RWPE1 (cell line): ENCODE data around the gene LPAR1.

Experiments used
- CTCF ChIA-PET: fragments of 350-600 bp; sonication (Branson Sonifier 250); formaldehyde crosslinking; extraction: SDS; loops from one replicate; lab custom pipeline; 2021; lab: Yijun Ruan, JAX
- POLR2A ChIA-PET: fragments of 400-600 bp; formaldehyde crosslinking; extraction: SDS; loops from one replicate; lab custom pipeline; 2020; ENCODE audit warnings: antibody characterized with exemption; ENCODE audit not compliant: low non-redundant PET; lab: Yijun Ruan, JAX
- DNase-seq: peaks from one replicate; pipeline ENCODE4 v3.0.0; 2012; ENCODE audit warnings: low spot score
- H3K27ac ChIP-seq: fragments of 450-650 bp; 2 replicates; pipeline ENCODE4 v1.5.1; 2017
- CTCF ChIP-seq: fragments of 450-650 bp; conservative IDR thresholded peaks from 2 replicates; pipeline ENCODE4 v1.5.1; 2017; ENCODE audit warnings: low read depth, mild to moderate bottlenecking

Gene LPAR1

GRCh38 chr9:110950041-110950645 lies 88.1 kb downstream of the LPAR1 start:
- DNase-seq, result no peak
- POLR2A ChIA-PET, result no interaction called here
- CTCF ChIA-PET, result no interaction called here
- no peak for TF ChIP-seq CTCF
- no peak overlapping the region for H3K27ac ChIP-seq

GRCh38 chr9:110949081-110949480 lies 89.2 kb downstream of the LPAR1 start:
- no peak overlapping the region for H3K27ac ChIP-seq
- POLR2A ChIA-PET, result no interaction called here
- CTCF ChIA-PET, result interaction anchor here (0.6 kb wide), 1 partner anchor 11 kb away, joined by 3 read pairs; no protein-coding TSS in a partner anchor
- no peak for DNase-seq
- TF ChIP-seq CTCF, result no peak

DNA sequence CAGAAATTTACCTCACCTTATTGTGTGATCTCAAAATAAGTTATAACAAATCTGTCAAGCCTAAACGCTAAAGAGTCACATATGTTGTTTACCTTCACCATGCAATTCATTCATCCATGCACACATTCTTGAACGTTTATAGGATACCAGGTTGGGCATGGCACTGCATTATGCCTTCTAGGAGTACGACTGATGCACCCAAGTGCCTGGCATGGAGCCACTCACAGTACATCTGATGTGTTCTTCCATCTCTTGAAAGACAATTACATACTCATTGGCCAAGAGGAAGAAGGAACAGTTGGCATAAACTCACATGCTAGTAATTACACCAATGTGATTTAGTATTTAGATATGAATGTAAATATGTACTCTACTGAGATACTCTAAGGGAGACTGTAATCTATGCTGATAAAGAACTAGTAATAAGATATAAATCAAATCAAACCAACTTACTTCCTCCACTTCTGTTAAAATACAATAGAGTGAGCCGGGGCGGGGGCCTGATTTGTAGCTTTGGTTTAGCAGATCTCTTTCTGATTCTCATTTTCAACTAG lies 90.7 kb downstream of the LPAR1 start:
- CTCF ChIA-PET, result interaction anchor here (0.7 kb wide), 1 partner anchor 60 kb away, joined by 3 read pairs; no protein-coding TSS in a partner anchor
- POLR2A ChIA-PET, result no interaction called here
- no peak for DNase-seq
- no peak for TF ChIP-seq CTCF
- no peak overlapping the region for H3K27ac ChIP-seq

DNA sequence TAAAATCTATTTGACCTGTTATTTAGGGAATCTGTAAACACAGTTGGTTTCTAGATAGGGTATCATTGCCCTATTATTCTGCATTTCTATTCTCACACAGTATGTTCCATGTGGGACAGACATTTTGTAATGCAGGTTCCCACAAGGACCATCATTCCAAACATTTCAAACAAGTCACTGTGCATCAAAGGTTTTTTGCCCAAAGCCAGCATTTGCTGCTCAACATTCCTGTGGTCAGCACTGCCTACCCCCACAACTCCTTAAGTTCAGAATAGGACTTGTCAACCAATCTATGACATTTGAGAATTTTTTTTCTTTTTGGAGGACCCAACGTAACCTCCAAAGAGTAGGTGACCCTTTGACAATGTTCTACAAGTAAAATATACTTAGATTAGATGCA lies 95.7 kb downstream of the LPAR1 start:
- CTCF ChIA-PET, result no interaction called here
- POLR2A ChIA-PET, result no interaction called here
- TF ChIP-seq CTCF, result no peak
- H3K27ac ChIP-seq, result no peak overlapping the region
- no peak for DNase-seq

DNA sequence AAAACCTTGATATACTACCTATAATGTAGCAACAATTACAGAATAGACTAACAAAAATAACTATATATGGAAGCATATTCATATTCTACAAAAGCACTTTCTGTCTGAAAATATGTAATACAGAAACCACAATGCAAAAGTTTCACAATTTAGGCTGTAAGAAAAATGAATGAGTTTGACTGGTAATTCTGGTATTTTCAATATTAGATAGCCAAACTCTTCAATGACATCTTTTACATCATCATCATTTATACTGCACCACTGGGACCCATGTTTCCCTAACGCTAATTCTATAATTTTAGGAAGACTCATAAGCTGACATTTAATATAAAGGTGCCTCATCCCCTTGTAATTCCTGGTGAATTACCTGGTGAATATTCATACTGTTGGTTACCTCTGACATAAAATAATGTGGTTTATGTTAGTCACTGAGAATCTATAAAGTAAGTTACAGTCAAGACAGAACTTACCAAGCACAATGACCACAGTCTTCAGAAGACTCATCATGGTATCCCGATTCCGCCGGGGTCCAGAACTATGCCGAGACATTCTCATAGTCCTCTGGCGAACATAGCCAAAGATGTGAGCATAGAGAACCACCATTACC lies 97.2 kb downstream of the LPAR1 start:
- no peak overlapping the region for H3K27ac ChIP-seq
- ChIA-PET POLR2A (no interaction called here), CTCF (no interaction called here)
- no peak for DNase-seq
- TF ChIP-seq CTCF, result no peak

DNA sequence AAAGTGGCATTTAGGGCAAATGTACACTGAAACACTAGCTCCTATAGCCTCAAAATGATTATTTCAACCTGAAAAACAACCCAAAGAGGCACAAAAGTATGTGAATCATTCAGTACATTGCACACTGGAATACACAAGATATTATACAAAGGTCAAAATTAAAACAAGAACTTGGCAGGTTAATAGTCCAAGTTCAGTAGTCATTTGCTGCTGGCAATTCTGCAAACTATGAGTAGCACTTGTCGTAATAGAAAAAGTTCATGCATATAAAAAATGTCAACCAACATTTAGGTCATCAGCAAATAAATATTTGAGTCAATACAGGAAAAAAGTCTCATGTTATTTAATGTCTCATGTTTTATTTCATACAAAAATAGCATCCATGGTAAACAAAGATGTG lies 98.7 kb downstream of the LPAR1 start:
- no peak overlapping the region for H3K27ac ChIP-seq
- CTCF ChIA-PET, result interaction anchor here (0.9 kb wide), 1 partner anchor 15 kb away, joined by 8 read pairs; no protein-coding TSS in a partner anchor
- TF ChIP-seq CTCF, result no peak

More for the DNA sequence above, 98.7 kb downstream of the LPAR1 start:
- DNase-seq, result no peak
- POLR2A ChIA-PET, result no interaction called here
